Muscle layer of colon (tissue), 2 donors: ENCODE results near the gene CIDEC.
"Not testable (repeated sequence)": the region's sequence is repeated elsewhere in the genome, so short reads cannot be mapped to it uniquely, and the experiment has no call there.

ENCODE experiments used
- H3K27ac ChIP-seq: one replicate; pipeline ENCODE4 v1.7.0; 2013; ENCODE audit warnings: low read depth, mild to moderate bottlenecking, low read length, moderate library complexity
- H3K27me3 ChIP-seq, 2 donors: one replicate each; pipeline ENCODE4 v1.7.0; 2013; ENCODE audit warnings: low read length in 2 of 2, mild to moderate bottlenecking in 2 of 2; ENCODE audit not compliant: insufficient read depth in 2 of 2, control insufficient read depth in 1 of 2
- H3K36me3 ChIP-seq: one replicate; pipeline ENCODE4 v1.7.0; 2013; ENCODE audit warnings: mild to moderate bottlenecking, low read length; ENCODE audit not compliant: insufficient read depth
- H3K4me1 ChIP-seq: one replicate; pipeline ENCODE4 v1.7.0; 2013; ENCODE audit warnings: mild to moderate bottlenecking, low read length; ENCODE audit not compliant: insufficient read depth
- H3K4me3 ChIP-seq, 2 donors: one replicate each; pipeline ENCODE4 v1.7.0; 2013; ENCODE audit warnings: low read length in 2 of 2, low read depth in 1 of 2, mild to moderate bottlenecking in 1 of 2, moderate library complexity in 1 of 2
- H3K9ac ChIP-seq: one replicate; pipeline ENCODE4 v1.7.0; 2013; ENCODE audit warnings: low read length
- H3K9me3 ChIP-seq: one replicate; pipeline ENCODE4 v1.7.0; 2013; ENCODE audit warnings: mild to moderate bottlenecking, low read length
- donor health status: abdominal sarcoma.
- donor health status: Adenocarcinoma of cecum.

The CIDEC gene

GRCh38 chr3:9852528-9852927 is 27.5 kb downstream of the CIDEC start:
- Histone ChIP-seq H3K4me3 (no peak overlapping the region), H3K4me1 (no peaks in the 10 kb centered on the region), H3K9me3 (no peaks in the 10 kb centered on the region), H3K9ac (no peak overlapping the region), H3K27ac (no peak overlapping the region), H3K36me3 (no peaks in the 10 kb centered on the region), H3K27me3 (no peaks in the 10 kb centered on the region)

- not testable (repeated sequence) for H3K27me3 ChIP-seq, H3K4me3 ChIP-seq, H3K27ac ChIP-seq, H3K9me3 ChIP-seq, H3K36me3 ChIP-seq, H3K9ac ChIP-seq, H3K4me1 ChIP-seq
Measured at GRCh38 chr3:9851926-9852325, 28.1 kb downstream of the CIDEC start.

DNA sequence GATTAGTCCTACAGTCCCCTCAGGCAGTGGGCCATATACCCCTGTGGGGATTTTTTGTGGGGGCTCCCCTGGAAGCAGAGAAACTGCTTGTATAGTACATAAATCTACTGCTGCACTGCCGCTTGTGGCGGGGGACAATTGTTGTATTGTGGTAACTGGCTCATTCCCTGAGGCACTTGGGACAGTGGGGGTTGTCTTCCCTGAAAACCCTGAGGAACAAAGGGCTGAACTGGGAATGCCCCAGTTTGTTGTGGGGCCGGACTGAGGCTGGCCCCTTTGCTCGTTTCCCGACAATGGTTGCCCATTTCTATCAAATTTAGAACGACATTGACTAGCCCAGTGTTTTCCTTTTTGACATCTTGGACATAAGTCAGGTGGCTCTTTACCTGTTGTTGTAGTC is 28.7 kb downstream of the CIDEC start:
- H3K27me3 ChIP-seq, H3K27ac ChIP-seq, H3K9me3 ChIP-seq, H3K9ac ChIP-seq, H3K36me3 ChIP-seq, H3K4me1 ChIP-seq, H3K4me3 ChIP-seq: not testable (repeated sequence)

DNA sequence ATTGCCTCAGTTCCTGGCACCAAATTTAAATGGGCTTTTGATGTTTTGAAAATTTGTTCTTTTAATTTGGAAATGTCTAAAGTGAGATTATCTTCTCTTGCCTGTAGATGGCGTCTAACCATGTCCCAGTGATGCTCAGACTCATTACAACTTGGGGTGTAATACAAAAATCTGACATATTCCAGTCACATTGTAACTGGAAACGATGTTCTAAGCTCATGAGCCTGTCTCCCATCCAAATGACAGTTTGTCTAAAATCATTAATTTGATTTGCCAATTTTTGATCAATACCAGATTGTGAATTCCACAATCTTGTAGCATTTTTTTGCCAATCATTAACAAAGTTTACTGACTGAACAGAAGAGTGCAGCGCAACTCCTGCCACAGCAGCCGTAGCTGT is 31.2 kb downstream of the CIDEC start:
- H3K9ac ChIP-seq, H3K36me3 ChIP-seq, H3K27ac ChIP-seq, H3K9me3 ChIP-seq, H3K4me1 ChIP-seq, H3K27me3 ChIP-seq, H3K4me3 ChIP-seq: not testable (repeated sequence)

DNA sequence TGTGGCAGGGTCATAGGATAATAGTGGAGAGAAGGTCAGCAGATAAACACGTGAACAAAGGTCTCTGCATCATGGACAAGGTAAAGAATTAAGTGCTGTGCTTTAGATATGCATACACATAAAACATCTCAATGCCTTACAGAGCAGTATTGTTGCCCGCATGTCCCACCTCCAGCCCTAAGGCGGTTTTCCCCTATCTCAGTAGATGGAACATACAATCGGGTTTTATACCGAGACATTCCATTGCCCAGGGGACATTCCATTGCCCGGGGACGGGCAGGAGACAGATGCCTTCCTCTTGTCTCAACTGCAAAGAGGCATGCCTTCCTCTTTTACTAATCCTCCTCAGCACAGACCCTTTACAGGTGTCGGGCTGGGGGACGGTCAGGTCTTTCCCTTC is 32.2 kb downstream of the CIDEC start:
- not testable (repeated sequence) for H3K36me3 ChIP-seq, H3K4me3 ChIP-seq, H3K9me3 ChIP-seq, H3K9ac ChIP-seq, H3K27ac ChIP-seq, H3K4me1 ChIP-seq, H3K27me3 ChIP-seq

GRCh38 chr3:9846931-9847488 is 33.0 kb downstream of the CIDEC start:
- Histone ChIP-seq H3K4me3 (no peak overlapping the region), H3K9ac (no peak overlapping the region), H3K27ac (no peak overlapping the region), H3K4me1 (peaks cover 10% of the 10 kb centered on the region), H3K36me3 (no peaks in the 10 kb centered on the region), H3K27me3 (no peaks in the 10 kb centered on the region), H3K9me3 (no peaks in the 10 kb centered on the region)

DNA sequence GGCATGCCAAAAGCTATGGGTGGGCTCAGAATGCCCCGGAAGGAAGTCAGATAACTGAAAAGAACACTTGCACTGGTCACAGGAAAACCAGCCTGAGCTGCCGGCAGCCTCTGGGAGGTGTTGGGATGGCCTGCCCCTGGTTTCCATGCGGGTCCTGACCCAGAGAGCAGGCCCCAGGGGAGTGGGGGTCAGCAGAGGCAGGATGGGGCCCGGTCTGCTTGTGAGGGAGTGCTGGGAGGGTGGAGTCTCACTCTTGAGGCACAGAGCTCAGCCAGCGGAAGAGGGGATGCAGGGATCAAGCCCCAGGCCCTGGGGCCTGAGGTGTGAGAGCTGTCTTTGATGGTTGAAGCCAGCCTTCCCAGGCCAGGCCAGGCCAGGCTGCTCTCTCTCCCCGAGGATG is 33.8 kb downstream of the CIDEC start:
- Histone ChIP-seq H3K27ac (no peak overlapping the region), H3K4me3 (no peak overlapping the region), H3K36me3 (peaks cover 7% of the 10 kb centered on the region), H3K9ac (no peak overlapping the region), H3K27me3 (no peaks in the 10 kb centered on the region), H3K9me3 (no peaks in the 10 kb centered on the region), H3K4me1 (peaks cover 13% of the 10 kb centered on the region)

DNA sequence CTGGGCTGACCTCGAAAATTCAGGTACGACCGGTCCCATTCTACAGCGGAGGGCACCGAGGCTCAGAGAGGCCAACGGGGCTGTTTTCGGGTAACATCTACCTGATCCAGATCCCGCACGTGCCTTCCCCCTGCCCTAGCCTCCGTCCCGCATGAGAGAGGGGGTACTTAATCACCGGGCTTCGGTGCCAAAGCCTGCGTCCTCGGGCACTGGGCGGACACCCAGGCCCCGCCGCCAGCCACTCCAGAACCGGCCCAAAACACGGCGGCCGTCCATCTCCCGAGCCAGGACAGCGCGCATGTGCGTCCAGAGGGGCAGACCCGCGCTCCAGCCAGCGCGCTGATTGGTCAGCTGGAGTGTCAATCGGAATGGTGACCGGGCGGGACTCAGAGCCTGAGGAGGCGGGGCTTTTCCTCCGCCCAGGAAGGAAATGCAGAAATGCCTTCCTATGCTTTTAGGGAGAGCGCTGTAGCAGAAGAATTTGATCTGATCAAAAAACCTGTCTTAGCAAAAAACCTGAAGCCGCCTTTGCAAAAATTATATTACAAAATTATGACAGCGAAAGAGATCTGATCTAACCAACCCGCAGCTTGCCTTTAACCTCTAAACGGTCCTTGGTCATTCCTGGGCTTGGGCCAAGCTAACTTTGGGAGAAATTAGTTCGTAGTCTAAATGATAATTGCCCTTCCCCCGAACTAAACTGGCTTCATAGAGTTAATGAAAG is 36.2 kb downstream of the CIDEC start, which contains the start of gene RPUSD3:
Gene RPUSD3, minus strand, starts transcription at position 294 of the 724 bp plus-strand sequence. Its CDS starts 18 bp downstream, at position 276.
- Histone ChIP-seq H3K9me3 (no peaks in the 10 kb centered on the region), H3K27me3 (no peaks in the 10 kb centered on the region), H3K4me3 (peak within 1 kb of the TSS; percentile 64 to 86), H3K36me3 (peaks cover 25% of the 10 kb centered on the region), H3K4me1 (peaks cover 13% of the 10 kb centered on the region), H3K27ac (peak within 1 kb of the TSS; percentile 83), H3K9ac (peak within 1 kb of the TSS; percentile 60)

DNA sequence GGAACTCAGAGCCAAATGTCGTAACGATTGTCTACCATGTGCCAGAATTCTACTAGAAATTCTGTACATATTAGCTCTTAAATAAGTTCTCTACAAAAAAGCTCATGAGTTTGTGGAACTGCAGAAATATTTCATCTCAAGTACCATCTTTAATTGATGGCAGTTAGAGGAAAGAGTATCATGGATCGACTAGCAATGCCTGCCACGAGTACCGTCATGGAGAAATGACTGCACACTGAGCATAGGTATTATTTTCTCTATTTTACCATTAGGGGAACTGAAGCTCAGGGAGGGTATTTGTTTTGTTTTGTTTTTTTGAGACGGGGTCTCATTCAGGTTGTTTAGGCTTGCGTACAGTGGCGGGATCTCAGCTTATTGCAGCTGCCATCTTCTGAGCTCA is 39.0 kb downstream of the CIDEC start:
- peaks cover 13% of the 10 kb centered on the region for H3K4me1 ChIP-seq
- peaks cover 39% of the 10 kb centered on the region for H3K36me3 ChIP-seq
- H3K4me3 ChIP-seq = no peak overlapping the region
- H3K9me3 ChIP-seq = no peaks in the 10 kb centered on the region
- H3K27ac ChIP-seq = no peak overlapping the region
- H3K9ac ChIP-seq = no peak overlapping the region
- H3K27me3 ChIP-seq = no peaks in the 10 kb centered on the region

DNA sequence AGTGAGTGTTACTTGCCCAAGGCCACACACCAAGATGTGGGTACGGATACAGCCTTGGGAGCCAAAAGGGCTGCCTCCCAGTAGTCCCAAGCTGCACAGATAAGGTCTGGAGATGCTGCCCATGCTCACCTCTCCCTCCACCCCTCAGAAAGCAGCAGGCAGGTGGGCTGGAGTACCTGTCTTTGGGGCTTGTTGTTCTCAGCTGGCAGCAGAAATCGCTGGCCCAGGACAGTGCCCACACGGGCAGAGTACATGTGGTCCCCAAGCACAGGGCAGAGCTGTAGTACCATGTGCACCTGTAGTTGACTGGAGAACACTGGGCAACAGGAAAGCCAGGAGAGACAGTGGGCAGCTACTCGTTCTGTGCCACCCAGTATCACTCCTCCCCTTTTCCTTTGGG is 41.2 kb downstream of the CIDEC start:
- Histone ChIP-seq H3K27me3 (no peaks in the 10 kb centered on the region), H3K27ac (no peak overlapping the region), H3K9me3 (no peaks in the 10 kb centered on the region), H3K4me3 (no peak overlapping the region), H3K36me3 (peaks cover 47% of the 10 kb centered on the region), H3K9ac (no peak overlapping the region), H3K4me1 (peaks cover 9% of the 10 kb centered on the region)

GRCh38 chr3:9837701-9838582 is 42.1 kb downstream of the CIDEC start:
- H3K4me1 ChIP-seq = peaks cover 9% of the 10 kb centered on the region
- H3K4me3 ChIP-seq = no peak overlapping the region
- H3K9me3 ChIP-seq = no peaks in the 10 kb centered on the region
- peaks cover 54% of the 10 kb centered on the region for H3K36me3 ChIP-seq
- no peaks in the 10 kb centered on the region for H3K27me3 ChIP-seq
- no peak overlapping the region for H3K27ac ChIP-seq
- H3K9ac ChIP-seq = no peak overlapping the region
